ENCODE data around the gene OXCT1.
"Not testable (repeated sequence)": the region's sequence is repeated elsewhere in the genome, so short reads cannot be mapped to it uniquely, and the experiment has no call there.

The OXCT1 gene

DNA sequence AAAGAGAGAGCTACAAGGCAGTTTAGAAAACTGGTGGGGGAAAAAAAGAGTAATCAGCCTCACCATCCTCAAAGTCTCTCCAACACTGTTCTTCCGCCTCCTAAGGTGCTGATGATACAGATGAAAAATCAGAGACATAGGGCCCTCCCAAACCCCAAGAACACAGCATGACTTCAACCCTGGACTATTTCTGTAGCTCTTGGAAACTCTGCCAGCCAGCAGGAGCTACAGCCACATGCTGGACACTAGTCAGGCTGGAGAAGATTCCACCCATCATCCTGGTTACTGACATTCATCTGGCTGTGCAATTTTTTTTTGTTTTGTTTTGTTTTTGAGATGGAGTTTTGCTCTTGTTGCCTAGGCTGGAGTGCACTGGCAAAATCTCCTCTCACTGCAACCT, 42.4 kb downstream of the OXCT1 start:
- no peak for DNase-seq (ENCODE audit: low spot score)

DNA sequence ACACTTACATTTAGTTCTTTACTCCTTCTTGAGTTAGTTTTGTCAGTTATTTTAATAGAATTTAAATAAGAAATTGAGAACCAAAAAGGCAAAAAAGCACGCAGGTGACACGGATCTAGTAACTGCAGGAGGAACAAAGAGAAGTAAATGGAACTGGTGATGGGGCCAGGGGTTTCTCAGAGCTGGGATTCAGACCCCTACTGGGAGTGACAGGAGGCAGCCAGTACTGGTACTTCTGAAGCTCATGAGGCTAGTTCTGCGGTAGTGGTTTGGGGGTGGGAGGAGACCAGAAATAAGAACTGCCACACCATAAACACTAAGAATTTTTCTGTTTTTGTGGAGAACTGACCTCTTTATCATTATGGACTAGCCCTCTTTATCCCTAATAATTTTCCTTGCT, 48.2 kb downstream of the OXCT1 start:
- no peak for DNase-seq (ENCODE audit: low spot score)

GRCh38 chr5:41821051-41821450, 49.2 kb downstream of the OXCT1 start:
- no peak for DNase-seq (ENCODE audit: low spot score)

- DNase-seq (ENCODE audit: low spot score): no peak
Measured at GRCh38 chr5:41820150-41820549, 50.1 kb downstream of the OXCT1 start.

DNA sequence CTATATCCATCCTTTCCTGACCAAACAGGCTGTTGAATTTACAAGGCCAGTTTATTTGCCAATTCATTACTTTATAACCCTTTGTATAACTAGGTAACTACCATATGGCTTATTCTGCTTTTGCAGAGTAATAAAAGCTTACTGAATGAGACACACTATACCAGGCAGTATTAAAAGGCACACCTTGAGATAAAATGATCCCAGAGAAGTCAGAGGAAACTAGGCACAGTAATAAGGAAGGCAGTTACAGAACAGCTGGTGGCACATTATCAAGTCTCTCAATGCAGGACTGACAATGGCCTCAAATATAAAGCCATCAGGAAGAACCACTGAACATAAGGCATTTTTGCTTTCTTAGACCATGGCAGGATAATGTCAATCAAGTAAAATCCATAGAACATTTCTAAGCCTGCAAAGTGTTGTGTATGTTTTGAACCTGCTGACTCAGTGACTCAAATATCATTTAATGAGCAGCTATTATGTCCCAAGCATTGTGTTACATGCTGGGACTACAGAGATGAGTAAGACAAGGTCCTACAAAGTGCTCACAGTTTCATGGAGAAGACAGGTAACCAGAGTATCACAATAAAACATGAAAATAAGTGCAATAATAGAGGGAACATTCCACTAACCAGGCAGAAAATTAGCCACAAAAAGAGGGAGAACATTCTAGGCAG, 52.5 kb downstream of the OXCT1 start:
- DNase-seq (ENCODE audit: low spot score): no peak

- no peak for DNase-seq (ENCODE audit: low spot score)
Measured at GRCh38 chr5:41815663-41816229, 54.5 kb downstream of the OXCT1 start.

DNA sequence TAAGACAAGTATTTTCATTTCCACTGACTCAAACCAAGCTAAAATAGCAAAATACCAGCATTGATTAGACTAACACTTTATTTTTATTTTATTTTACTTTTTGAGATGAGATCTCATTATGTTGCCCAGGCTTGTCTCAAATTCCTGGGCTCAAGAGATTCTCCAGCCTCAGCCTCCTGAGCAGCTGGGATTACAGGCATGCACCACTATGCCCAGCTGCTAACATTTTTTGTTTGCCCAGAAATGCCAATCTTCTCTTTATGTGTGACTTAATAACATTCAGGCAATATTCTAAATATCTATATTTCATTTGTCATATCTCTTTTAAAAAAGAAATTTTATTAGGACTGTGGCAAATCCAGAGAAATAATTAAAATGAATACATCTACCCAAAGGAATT, 55.0 kb downstream of the OXCT1 start:
- no peak for DNase-seq (ENCODE audit: low spot score)

DNA sequence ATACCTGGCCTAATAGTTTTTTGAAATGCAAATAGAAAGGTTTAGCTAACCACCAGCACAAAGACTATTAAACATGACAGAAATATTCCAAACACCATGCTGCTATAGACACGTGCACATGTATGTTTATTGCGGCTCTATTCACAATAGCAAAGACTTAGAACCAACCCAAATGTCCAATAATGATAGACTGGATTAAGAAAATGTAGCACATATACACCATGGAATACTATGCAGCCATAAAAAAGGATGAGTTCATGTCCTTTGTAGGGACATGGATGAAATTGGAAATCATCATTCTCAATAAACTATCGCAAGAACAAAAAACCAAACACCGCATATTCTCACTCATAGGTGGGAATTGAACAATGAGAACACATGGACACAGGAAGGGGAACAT, 55.9 kb downstream of the OXCT1 start:
- DNase-seq (ENCODE audit: low spot score): not testable (repeated sequence)

- DNase-seq (ENCODE audit: low spot score): no peak
Measured at GRCh38 chr5:41812156-41812555, 58.1 kb downstream of the OXCT1 start.

DNA sequence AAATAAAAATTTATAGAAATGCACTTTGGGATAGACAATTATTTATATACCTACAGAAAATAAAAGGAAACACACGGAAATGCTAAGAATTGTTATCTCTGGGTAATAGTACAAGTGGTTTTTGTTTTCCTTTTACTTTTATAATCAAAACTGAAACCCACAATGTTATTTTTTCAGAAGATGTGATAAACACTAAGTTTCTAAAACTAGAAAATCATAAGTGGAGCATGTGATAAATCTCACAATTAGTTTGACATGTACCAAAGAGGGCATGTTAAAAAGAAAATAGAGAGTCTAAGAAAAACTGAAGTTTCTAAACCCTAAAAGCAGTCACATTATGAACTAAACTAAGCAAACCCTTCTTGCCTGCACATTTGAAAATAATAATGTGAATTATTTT, 61.1 kb downstream of the OXCT1 start:
- no peak for DNase-seq (ENCODE audit: low spot score)

GRCh38 chr5:41808294-41808693, 61.9 kb downstream of the OXCT1 start:
- DNase-seq (ENCODE audit: low spot score): no peak

GRCh38 chr5:41797662-41798061, 72.6 kb downstream of the OXCT1 start:
- DNase-seq (ENCODE audit: low spot score): no peak

DNA sequence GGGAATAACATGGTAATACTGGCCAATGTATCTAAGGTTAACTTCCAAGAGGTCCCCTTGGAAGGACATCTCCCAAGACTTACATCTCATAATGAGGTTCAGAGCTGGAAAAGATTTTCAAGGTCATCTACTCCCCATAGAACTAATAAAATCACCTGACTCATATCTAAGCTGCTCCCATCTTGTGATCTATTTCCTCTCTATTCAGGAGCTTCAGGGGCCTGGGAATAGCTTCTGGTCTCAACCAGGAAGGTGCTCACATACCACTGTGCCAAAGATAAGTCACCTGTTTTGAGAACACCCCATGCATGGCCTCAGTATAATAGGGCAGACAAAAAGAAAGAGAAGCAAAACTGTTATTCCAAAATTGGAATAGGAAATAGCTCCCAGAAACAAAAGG, 74.2 kb downstream of the OXCT1 start:
- no peak for DNase-seq (ENCODE audit: low spot score)

DNA sequence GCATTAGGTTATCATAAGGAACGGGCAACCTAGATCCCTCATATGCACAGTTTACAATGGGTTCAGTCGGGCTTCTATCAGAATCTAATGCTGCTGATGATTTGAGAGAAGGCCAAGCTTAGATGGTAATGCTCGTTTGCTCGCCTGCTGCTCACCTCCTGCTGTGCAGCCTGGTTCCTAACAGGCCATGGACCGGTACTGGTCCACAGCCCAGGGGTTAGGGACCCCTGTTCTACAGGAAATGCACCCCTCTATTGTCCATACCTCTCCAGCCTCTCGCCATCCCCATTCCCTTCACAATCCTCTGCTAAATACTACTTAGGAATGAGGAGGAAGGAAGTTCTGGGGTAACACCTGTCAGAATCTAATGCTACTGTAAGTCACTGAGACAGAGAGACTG, 75.1 kb downstream of the OXCT1 start:
- DNase-seq (ENCODE audit: low spot score): no peak

- DNase-seq (ENCODE audit: low spot score): peak; percentile 69
Measured at GRCh38 chr5:41794471-41794870, 75.8 kb downstream of the OXCT1 start.

DNA sequence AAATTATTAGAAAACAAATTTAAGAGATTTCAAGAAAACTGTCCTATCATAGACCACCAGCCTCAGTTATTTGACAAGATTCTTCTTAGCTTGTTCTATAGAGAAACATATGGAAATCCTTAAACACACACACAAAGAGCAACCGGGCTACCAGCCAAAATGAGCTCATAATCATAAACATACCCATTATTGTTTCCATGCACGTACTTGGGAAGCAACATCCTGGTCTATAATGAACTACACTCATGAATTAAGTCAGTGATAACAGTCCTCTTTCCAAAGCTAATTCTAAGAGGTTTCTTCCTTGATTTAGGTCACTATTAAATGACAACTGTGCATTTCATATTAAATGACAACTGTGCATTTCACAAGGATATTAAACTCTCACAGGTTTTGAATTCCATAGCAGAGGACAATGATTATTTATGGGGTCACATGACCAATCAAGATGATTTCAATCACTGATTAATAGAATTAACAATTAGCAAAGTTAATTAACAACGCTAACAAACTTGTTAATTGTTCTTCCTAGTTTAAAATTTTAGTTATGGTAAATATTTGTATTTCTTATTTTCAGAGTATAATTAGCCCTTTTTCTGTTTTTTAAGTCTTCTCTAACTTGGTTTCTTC, 77.0 kb downstream of the OXCT1 start:
- DNase-seq (ENCODE audit: low spot score): peak; percentile 8

GRCh38 chr5:41790038-41790776, 80.0 kb downstream of the OXCT1 start:
- peak; percentile 25 for DNase-seq (ENCODE audit: low spot score)

- no peak for DNase-seq (ENCODE audit: low spot score)
Measured at GRCh38 chr5:41789434-41789833, 80.8 kb downstream of the OXCT1 start.

DNA sequence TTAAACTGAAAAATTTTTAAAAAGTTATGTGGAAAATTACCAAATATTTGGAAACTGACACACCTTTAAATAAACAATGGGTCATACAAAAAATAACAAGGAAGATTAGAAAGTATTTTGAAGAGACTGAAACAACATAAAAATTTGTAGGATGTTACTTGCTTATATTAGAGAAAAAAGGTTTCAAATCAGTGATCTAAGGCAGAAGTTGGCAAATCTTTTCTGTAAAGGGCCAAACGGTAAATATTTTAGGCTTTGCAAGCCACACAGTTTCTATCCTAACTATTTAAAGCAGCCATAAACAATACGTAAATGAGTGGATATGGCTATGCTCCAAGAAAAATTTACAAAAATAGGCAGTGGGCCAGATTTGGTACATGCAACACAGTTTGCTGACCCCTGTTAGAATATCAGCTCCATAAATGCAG, 81.3 kb downstream of the OXCT1 start:
- DNase-seq (ENCODE audit: low spot score): no peak

DNA sequence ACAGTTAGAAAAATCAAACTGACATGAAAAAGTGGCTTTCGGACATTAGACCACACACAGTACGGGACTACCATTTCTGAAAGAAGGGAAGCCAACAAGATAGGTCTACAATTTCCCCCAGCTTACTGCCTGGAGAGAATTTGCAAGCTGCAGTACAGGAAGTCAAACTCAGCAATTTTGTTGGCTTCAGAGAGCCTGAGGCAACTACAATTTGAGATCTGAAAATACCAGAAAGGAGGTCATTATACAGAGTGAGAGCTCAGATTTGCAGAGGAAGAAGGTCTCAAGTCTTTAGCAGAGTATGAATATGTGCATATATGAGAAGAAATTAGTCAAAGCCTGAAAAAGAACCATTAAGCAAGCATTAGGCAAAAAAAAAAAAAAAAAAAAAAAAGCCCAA, 83.0 kb downstream of the OXCT1 start:
- no peak for DNase-seq (ENCODE audit: low spot score)

DNA sequence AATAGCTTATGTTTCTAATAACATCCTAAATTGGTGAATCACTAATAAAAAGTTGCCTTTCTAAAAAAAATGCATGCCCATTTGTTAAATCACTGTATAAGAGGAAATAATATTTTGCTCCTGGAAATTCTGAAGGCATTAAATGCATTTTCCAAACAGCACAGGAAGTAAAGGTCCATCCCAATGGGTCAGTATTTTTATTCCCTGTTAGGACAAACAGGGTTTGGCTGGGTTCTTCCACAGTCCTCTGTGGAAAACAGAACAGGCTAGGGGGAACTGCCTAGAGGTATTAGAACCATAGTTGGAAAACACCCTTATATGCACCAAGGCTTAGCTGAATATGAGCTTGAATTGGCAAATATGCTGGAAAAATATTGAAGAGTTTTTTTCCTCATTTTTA, 85.2 kb downstream of the OXCT1 start:
- DNase-seq (ENCODE audit: low spot score): no peak

GRCh38 chr5:41778410-41778809, 91.8 kb downstream of the OXCT1 start:
- no peak for DNase-seq (ENCODE audit: low spot score)

DNA sequence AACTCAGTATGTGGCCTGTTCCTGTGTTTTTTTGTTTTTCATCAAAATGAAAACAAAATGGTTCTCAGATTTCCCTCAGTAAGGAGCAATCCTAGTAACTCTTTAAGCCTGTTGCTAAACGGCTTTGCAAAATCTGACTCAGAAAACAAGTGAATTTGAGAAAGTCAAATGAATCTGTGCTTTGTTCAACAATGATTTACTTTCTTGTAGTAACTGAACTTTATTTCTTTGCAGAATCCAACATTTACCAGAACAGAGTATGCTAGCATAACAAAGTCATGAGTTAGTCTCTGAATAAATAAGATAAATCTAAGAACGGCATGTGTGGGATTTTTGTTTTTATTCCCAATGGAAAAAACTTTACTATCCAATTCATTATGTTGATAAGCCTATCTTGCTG, 93.8 kb downstream of the OXCT1 start:
- DNase-seq (ENCODE audit: low spot score): no peak
